HepG2 (cell line): Measurements from ENCODE around the gene SPATS2. TPM values are rescaled to one million over a fixed set of nuclear protein-coding genes. Genes with fewer than 3 reads are reported as not detected.

Source experiments
- ATAC-seq: fragments of 200-7000 bp; cut with Tn5 transposase; 3 replicates; pipeline ENCODE4 v1.9.1; 2020; ENCODE audit warnings: mild to moderate bottlenecking, moderate library complexity
- BruUV-seq: library from RNA; stranded (reverse); fragments of 400-500 nt; replicated peaks from 2 replicates; lab custom pipeline; 2021; lab: Mats Ljungman, UMichigan
- CTCF ChIA-PET: fragments of 300-600 bp; formaldehyde crosslinking; extraction: SDS; loops from one replicate; lab custom pipeline; 2021; ENCODE audit warnings: low total read pairs, inconsistent platforms, low intra/inter-chr PET ratio; lab: Yijun Ruan, JAX
- POLR2A ChIA-PET: fragments of 350-600 bp; sonication (Branson Sonifier 250); formaldehyde crosslinking; loops from one replicate; lab custom pipeline; 2020; ENCODE audit warnings: antibody characterized with exemption, inconsistent platforms; lab: Yijun Ruan, JAX
- DNase-seq: peaks from one replicate; pipeline ENCODE4 v3.0.0-alpha.2; 2015; ENCODE audit warnings: low spot score
- FAIRE-seq: peaks from 3 replicates; lab custom pipeline; 2011; peaks lifted over from hg19 to GRCh38; lab: Jason Lieb, UNC
- H2AFZ ChIP-seq: one replicate; pipeline ENCODE4 v1.6.1; 2011; ENCODE audit warnings: low read length, inconsistent platforms
- H3K27ac ChIP-seq: fragments of 300-600 bp; 3 replicates; pipeline ENCODE4 v1.8.0; 2011; ENCODE audit warnings: mixed run types, mild to moderate bottlenecking, mixed read lengths, low read length, inconsistent platforms; ENCODE audit not compliant: insufficient read depth; ENCODE audit errors: extremely low read length
- H3K27me3 ChIP-seq, 2 experiments: fragments of 200-600 bp in 1 of 2; 2 replicates in 1 of 2; 3 replicates in 1 of 2; pipeline versions ENCODE4 v1.6.0 to v1.8.0; 2011; ENCODE audit warnings: low read length in 2 of 2, mild to moderate bottlenecking in 2 of 2, moderate library complexity in 2 of 2, inconsistent platforms in 1 of 2; ENCODE audit not compliant: insufficient read depth in 2 of 2, control insufficient read depth in 1 of 2
- H3K36me3 ChIP-seq, 2 experiments: fragments of 200-600 bp in 1 of 2; replicated peaks in 1 of 2; 2 replicates in 1 of 2; 3 replicates in 1 of 2; pipeline versions ENCODE4 v1.5.1 to v1.8.0; 2011; ENCODE audit warnings: low read length in 2 of 2, inconsistent platforms in 1 of 2; ENCODE audit not compliant: insufficient read depth in 2 of 2, control insufficient read depth in 1 of 2
- H3K4me1 ChIP-seq: 2 replicates; pipeline ENCODE4 v1.5.1; 2012; ENCODE audit warnings: low read length, inconsistent platforms; ENCODE audit not compliant: insufficient read depth
- H3K4me2 ChIP-seq: 2 replicates; pipeline ENCODE4 v1.6.0; 2011; ENCODE audit warnings: low read depth, low read length, inconsistent platforms
- H3K4me3 ChIP-seq, 3 experiments: fragments of 200-600 bp in 1 of 3; sonication (generic), shearing (Covaris generic) in 1 of 3; replicated peaks in 1 of 3; 2 replicates each; pipeline ENCODE4 v1.5.1; 2011 to 2016; ENCODE audit warnings: low read length in 3 of 3, inconsistent platforms in 2 of 3, low read depth in 2 of 3, mild to moderate bottlenecking in 2 of 3, control low read depth in 1 of 3, mixed read lengths in 1 of 3; ENCODE audit not compliant: insufficient read depth in 1 of 3
- H3K79me2 ChIP-seq: one replicate; pipeline ENCODE4 v1.6.1; 2011; ENCODE audit warnings: low read length, inconsistent platforms; ENCODE audit not compliant: insufficient read depth
- H3K9ac ChIP-seq: 2 replicates; pipeline ENCODE4 v1.6.0; 2011; ENCODE audit warnings: mild to moderate bottlenecking, low read depth, low read length, inconsistent platforms; ENCODE audit not compliant: insufficient read depth
- H3K9me3 ChIP-seq: 2 replicates; pipeline ENCODE4 v1.5.1; 2012; ENCODE audit warnings: mild to moderate bottlenecking, low read length
- H4K20me1 ChIP-seq: 2 replicates; pipeline ENCODE4 v1.6.0; 2011; ENCODE audit warnings: inconsistent platforms, mild to moderate bottlenecking, low read length, moderate library complexity; ENCODE audit not compliant: insufficient read depth
- ATF7 ChIP-seq, 2 experiments: fragments of 450-650 bp in 1 of 2; sonication (generic) in 1 of 2; formaldehyde crosslinking in 1 of 2; IDR thresholded peaks; 2 replicates each; pipeline versions ENCODE4 v1.4.0 to v1.6.1; 2016 to 2020; ENCODE audit warnings: antibody characterized with exemption in 1 of 2, mild to moderate bottlenecking in 1 of 2, missing genetic modification reagents in 1 of 2
- NCOA2 ChIP-seq: sonication (generic); formaldehyde crosslinking; IDR thresholded peaks from 2 replicates; pipeline ENCODE4 v1.8.0; 2022; ENCODE audit warnings: inconsistent platforms
- TRIM22 ChIP-seq: fragments of 450-650 bp; IDR thresholded peaks from 2 replicates; pipeline ENCODE4 v1.6.1; 2017
- ZBTB3 ChIP-seq: sonication (generic); formaldehyde crosslinking; IDR thresholded peaks from 2 replicates; pipeline ENCODE4 v1.4.0; 2020; ENCODE audit warnings: low read depth, mild to moderate bottlenecking, moderate library complexity, missing genetic modification reagents, borderline replicate concordance
- ZBTB38 ChIP-seq: sonication (generic); formaldehyde crosslinking; IDR thresholded peaks from 2 replicates; pipeline ENCODE4 v1.5.1; 2020; ENCODE audit warnings: mild to moderate bottlenecking, missing genetic modification reagents
- ZNF432 ChIP-seq: sonication (generic); formaldehyde crosslinking; IDR thresholded peaks from 2 replicates; pipeline ENCODE4 v1.5.0; 2020; ENCODE audit warnings: missing genetic modification reagents, mild to moderate bottlenecking, borderline replicate concordance
- ZNF567 ChIP-seq: sonication (generic); formaldehyde crosslinking; IDR thresholded peaks from 2 replicates; pipeline ENCODE4 v1.8.1; 2023; ENCODE audit warnings: mild to moderate bottlenecking, missing genetic modification reagents, borderline replicate concordance
- ZNF614 ChIP-seq: IDR thresholded peaks from 2 replicates; pipeline ENCODE4 v1.6.1; 2018; ENCODE audit warnings: missing biosample characterization, missing genetic modification reagents, inconsistent platforms, borderline replicate concordance
- ZNF780A ChIP-seq: sonication (generic); formaldehyde crosslinking; IDR thresholded peaks from 2 replicates; pipeline ENCODE4 v1.8.0; 2022; ENCODE audit warnings: mild to moderate bottlenecking, missing genetic modification reagents, moderate library complexity
- WGBS: methylation state at CpG from one replicate; pipeline ENCODE4 v1.1.6; 2017; ENCODE audit warnings: low lambda C conversion rate; 5-methylcytosine and 5-hydroxymethylcytosine counted together
- in situ Hi-C: cut with HindIII; loops from 2 replicates; pipeline ENCODE4 v1.10.0; 2017; ENCODE audit warnings: low pct_unique_long_range_greater_than_20kb; ENCODE audit not compliant: extremely low pct_ligation_motif_present
- intact Hi-C: fragments of 100-400 bp; cut with micrococcal nuclease; formaldehyde crosslinking; loops from one replicate; pipeline ENCODE4 v1.10.0; 2022; ENCODE audit not compliant: unreplicated experiment
- polyA plus RNA-seq, 8 experiments: library from polyadenylated mRNA; depleted of rRNA in 3 of 8; stranded (reverse) in 7 of 8; unstranded in 1 of 8; fragments of >200 nt; fragmentation: Illumina TruSeq in 4 of 8; extraction: Trizol in 4 of 8; gene quantifications; 2 replicates each; pipeline versions ENCODE4 v1.2.1 to v1.2.3, GENCODE V29; 2011 to 2016; ENCODE audit warnings: low read depth in 4 of 8, missing spikeins in 1 of 8, mixed read lengths in 1 of 8; ENCODE audit not compliant: insufficient read depth in 1 of 8
- total RNA-seq, 5 experiments: library from RNA; depleted of rRNA; stranded (reverse); fragments of >200 nt; fragmentation: Illumina TruSeq; extraction: Trizol; gene quantifications; 2 replicates each; pipeline ENCODE4 v1.2.3, GENCODE V29; 2016; ENCODE audit warnings: low read depth in 1 of 5
- TF ChIP-seq, protein P1 (sequence below): IDR thresholded peaks from 2 replicates; pipeline ENCODE4 v1.6.1; 2016; ENCODE audit warnings: missing compliant biosample characterization, missing genetic modification reagents, borderline replicate concordance
- TF ChIP-seq, protein P2 (sequence below): sonication (generic); formaldehyde crosslinking; IDR thresholded peaks from 2 replicates; pipeline ENCODE4 v1.5.1; 2020; ENCODE audit warnings: mild to moderate bottlenecking, missing genetic modification reagents, borderline replicate concordance

Gene SPATS2
- total and polyA plus RNA-seq, 2 of the 13 experiments (the other 11 are each of a cell fraction or from before 2014, with no cell fraction given), result 19.3 to 28.1 TPM

GRCh38 chr12:49502590-49502989 lies 135.3 kb downstream of the SPATS2 start:
- ChIA-PET POLR2A (no interaction called here), CTCF (no interaction called here)
- H3K4me3 ChIP-seq, result no peak overlapping the region
- FAIRE-seq (no peak), DNase-seq (no peak), ATAC-seq (no peak)
- 100% methylated on average over 1 of the region's 1 CpG for WGBS
- H3K4me1 ChIP-seq, result no peaks in the 10 kb centered on the region
- intact Hi-C loops (no loop called here), in situ Hi-C loops (no loop called here)
- no peaks in the 10 kb centered on the region for H3K27me3 ChIP-seq
- TF ChIP-seq ZBTB38 (CRISPR knock-in tag) (no peak), ZNF614 (CRISPR knock-in tag) (no peak), ZNF567 (CRISPR knock-in tag) (no peak), NCOA2 (CRISPR knock-in tag) (no peak), TRIM22 (no peak), ATF7 (IDR thresholded peaks at IDR 0.05) (no peak), ATF7 (CRISPR knock-in tag; IDR thresholded peaks at IDR 0.05) (no peak), ZNF780A (CRISPR knock-in tag) (no peak), ZNF432 (CRISPR knock-in tag) (no peak), ZBTB3 (CRISPR knock-in tag) (no peak)
- TF ChIP-seq, protein P1, sequence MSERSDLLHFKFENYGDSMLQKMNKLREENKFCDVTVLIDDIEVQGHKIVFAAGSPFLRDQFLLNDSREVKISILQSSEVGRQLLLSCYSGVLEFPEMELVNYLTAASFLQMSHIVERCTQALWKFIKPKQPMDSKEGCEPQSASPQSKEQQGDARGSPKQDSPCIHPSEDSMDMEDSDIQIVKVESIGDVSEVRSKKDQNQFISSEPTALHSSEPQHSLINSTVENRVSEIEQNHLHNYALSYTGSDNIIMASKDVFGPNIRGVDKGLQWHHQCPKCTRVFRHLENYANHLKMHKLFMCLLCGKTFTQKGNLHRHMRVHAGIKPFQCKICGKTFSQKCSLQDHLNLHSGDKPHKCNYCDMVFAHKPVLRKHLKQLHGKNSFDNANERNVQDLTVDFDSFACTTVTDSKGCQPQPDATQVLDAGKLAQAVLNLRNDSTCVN, result no peak
- TF ChIP-seq, protein P2, sequence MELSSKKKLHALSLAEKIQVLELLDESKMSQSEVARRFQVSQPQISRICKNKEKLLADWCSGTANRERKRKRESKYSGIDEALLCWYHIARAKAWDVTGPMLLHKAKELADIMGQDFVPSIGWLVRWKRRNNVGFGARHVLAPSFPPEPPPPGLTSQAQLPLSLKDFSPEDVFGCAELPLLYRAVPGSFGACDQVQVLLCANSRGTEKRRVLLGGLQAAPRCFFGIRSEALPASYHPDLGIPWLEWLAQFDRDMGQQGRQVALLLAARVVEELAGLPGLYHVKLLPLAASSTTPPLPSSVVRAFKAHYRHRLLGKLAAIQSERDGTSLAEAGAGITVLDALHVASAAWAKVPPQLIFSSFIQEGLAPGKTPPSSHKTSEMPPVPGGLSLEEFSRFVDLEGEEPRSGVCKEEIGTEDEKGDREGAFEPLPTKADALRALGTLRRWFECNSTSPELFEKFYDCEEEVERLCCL, result no peak
- no peak overlapping the region for H3K9ac ChIP-seq
- no peaks in the 10 kb centered on the region for H3K9me3 ChIP-seq
- H2AFZ ChIP-seq, result no peak overlapping the region
- H4K20me1 ChIP-seq, result no peaks in the 10 kb centered on the region
- no peaks in the 10 kb centered on the region for H3K79me2 ChIP-seq
- BruUV-seq, result no TSS peak
- no peak overlapping the region for H3K4me2 ChIP-seq
- H3K27ac ChIP-seq, result no peak overlapping the region
- peaks cover 3 to 38% of the 10 kb centered on the region in 2 experiments for H3K36me3 ChIP-seq
